Kidney (tissue), 14 donors: ENCODE results near the gene CDH9. TPM values are rescaled to one million over a fixed set of nuclear protein-coding genes. Genes with fewer than 3 reads are reported as not detected.
"Not testable (repeated sequence)": the region's sequence is repeated elsewhere in the genome, so short reads cannot be mapped to it uniquely, and the experiment has no call there.

ENCODE experiments used
- DNase-seq, 5 donors: peaks; one replicate each; pipeline ENCODE4 v3.0.0-alpha.2; 2013 to 2020
- FAIRE-seq: peaks from 2 replicates; lab custom pipeline; 2012; peaks lifted over from hg19 to GRCh38; lab: Jason Lieb, UNC
- H3K27ac ChIP-seq, 2 donors: one replicate each; pipeline ENCODE4 v1.7.0; 2013; ENCODE audit warnings: low read depth in 2 of 2, low read length in 2 of 2, inconsistent platforms in 1 of 2
- H3K27me3 ChIP-seq: one replicate; pipeline ENCODE4 v1.7.1; 2013; ENCODE audit warnings: low read length, inconsistent platforms; ENCODE audit not compliant: control insufficient read depth, insufficient read depth
- H3K36me3 ChIP-seq, 3 donors: one replicate each; pipeline versions ENCODE4 v1.7.0 to v1.7.1; 2013; ENCODE audit warnings: low read length in 3 of 3, control low read depth in 1 of 3, inconsistent platforms in 1 of 3; ENCODE audit not compliant: insufficient read depth in 3 of 3, control insufficient read depth in 2 of 3
- H3K4me1 ChIP-seq, 3 donors: one replicate each; pipeline versions ENCODE4 v1.7.0 to v1.7.1; 2013; ENCODE audit warnings: low read length in 3 of 3, inconsistent platforms in 1 of 3, low read depth in 1 of 3; ENCODE audit not compliant: control insufficient read depth in 2 of 3, insufficient read depth in 2 of 3
- H3K4me3 ChIP-seq, 3 donors: one replicate each; pipeline versions ENCODE4 v1.7.0 to v1.8.1; 2013; ENCODE audit warnings: low read length in 3 of 3, control low read depth in 1 of 3, inconsistent platforms in 1 of 3
- H3K9ac ChIP-seq, 3 donors: one replicate each; pipeline versions ENCODE4 v1.7.0 to v1.7.1; 2013; ENCODE audit warnings: low read length in 3 of 3, control low read depth in 1 of 3, inconsistent platforms in 1 of 3
- H3K9me3 ChIP-seq, 3 donors: one replicate each; pipeline versions ENCODE4 v1.7.0 to v1.7.1; 2013; ENCODE audit warnings: low read length in 3 of 3, control low read depth in 1 of 3, inconsistent platforms in 1 of 3; ENCODE audit not compliant: control insufficient read depth in 2 of 3, insufficient read depth in 1 of 3
- intact Hi-C: fragments of 100-400 bp; cut with DNase I; formaldehyde crosslinking; loops from one replicate; pipeline ENCODE4 v1.11.1; 2022
- polyA plus RNA-seq: library from polyadenylated mRNA; stranded (reverse); fragments of 350-450 nt; fragmentation: Illumina TruSeq; extraction: RNeasy Lipid Tissue Mini Kit (QIAGEN cat#74804); gene quantifications from one replicate; pipeline ENCODE4 v1.2.3, GENCODE V29; 2014; ENCODE audit warnings: low read depth, low replicate concordance; ENCODE audit not compliant: insufficient read depth
- total RNA-seq: library from RNA; stranded (reverse); fragmentation: NEBNext Ultra II Directional; extraction: Animal tissue kit (Norgen Biotek cat#: 25700); gene quantifications from one replicate; pipeline ENCODE4 v1.2.1, GENCODE V29; 2021
- TF ChIP-seq, protein P1 (sequence below): IDR thresholded peaks from 3 replicates; pipeline ENCODE4 v1.5.1; 2012; ENCODE audit warnings: mild to moderate bottlenecking, moderate library complexity, borderline replicate concordance; ENCODE audit not compliant: insufficient read depth; ENCODE audit errors: extremely low read depth
- donor health status: control.
- donor health status: control.
- donor health status: control.
- donor health status: control.
- donor health status: control.
- donor health status: DM: yes; HTN: yes; CAD: no.
- donor health status: Normal renal cell carcinoma (clear cell type).

The CDH9 gene
- total and polyA plus RNA-seq, 2 donors from 2014 or later, result 1.7 to 2.1 TPM

DNA sequence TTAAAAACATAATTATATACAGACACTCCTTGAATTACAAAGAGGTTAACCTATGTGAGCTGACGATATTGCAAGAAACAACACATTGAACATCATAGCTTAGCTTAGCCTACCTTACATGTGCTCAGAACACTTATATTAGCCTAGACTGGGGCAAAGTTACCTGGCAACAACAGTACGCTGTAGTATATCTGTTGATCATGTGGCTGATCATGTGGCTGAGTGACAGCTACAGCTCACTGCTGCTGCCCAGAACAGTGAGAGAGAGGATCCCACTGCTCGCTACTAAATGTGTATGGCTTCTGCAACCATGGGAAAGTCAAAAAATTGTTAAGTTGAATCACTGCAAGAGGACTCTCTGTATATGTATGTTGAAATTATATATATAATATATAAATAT lies 169.9 kb downstream of the CDH9 start:
- Histone ChIP-seq H3K36me3 (no peaks in the 10 kb centered on the region), H3K4me3 (no peak overlapping the region), H3K9me3 (no peaks in the 10 kb centered on the region), H3K27ac (no peak overlapping the region), H3K27me3 (no peaks in the 10 kb centered on the region), H3K9ac (no peak overlapping the region), H3K4me1 (no peaks in the 10 kb centered on the region)
- intact Hi-C loops, result no loop called here
- DNase-seq, result no peak
- FAIRE-seq, result no peak
- TF ChIP-seq, protein P1, sequence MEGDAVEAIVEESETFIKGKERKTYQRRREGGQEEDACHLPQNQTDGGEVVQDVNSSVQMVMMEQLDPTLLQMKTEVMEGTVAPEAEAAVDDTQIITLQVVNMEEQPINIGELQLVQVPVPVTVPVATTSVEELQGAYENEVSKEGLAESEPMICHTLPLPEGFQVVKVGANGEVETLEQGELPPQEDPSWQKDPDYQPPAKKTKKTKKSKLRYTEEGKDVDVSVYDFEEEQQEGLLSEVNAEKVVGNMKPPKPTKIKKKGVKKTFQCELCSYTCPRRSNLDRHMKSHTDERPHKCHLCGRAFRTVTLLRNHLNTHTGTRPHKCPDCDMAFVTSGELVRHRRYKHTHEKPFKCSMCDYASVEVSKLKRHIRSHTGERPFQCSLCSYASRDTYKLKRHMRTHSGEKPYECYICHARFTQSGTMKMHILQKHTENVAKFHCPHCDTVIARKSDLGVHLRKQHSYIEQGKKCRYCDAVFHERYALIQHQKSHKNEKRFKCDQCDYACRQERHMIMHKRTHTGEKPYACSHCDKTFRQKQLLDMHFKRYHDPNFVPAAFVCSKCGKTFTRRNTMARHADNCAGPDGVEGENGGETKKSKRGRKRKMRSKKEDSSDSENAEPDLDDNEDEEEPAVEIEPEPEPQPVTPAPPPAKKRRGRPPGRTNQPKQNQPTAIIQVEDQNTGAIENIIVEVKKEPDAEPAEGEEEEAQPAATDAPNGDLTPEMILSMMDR, result no peak

GRCh38 chr5:26864061-26864460 lies 174.3 kb downstream of the CDH9 start:
- FAIRE-seq (no peak), DNase-seq (no peak)
- Histone ChIP-seq H3K27ac (no peak overlapping the region), H3K4me3 (no peak overlapping the region), H3K9me3 (no peaks in the 10 kb centered on the region), H3K27me3 (no peaks in the 10 kb centered on the region), H3K9ac (no peak overlapping the region), H3K4me1 (no peaks in the 10 kb centered on the region), H3K36me3 (no peaks in the 10 kb centered on the region)
- intact Hi-C loops, result no loop called here
- TF ChIP-seq, protein P1, result no peak

DNA sequence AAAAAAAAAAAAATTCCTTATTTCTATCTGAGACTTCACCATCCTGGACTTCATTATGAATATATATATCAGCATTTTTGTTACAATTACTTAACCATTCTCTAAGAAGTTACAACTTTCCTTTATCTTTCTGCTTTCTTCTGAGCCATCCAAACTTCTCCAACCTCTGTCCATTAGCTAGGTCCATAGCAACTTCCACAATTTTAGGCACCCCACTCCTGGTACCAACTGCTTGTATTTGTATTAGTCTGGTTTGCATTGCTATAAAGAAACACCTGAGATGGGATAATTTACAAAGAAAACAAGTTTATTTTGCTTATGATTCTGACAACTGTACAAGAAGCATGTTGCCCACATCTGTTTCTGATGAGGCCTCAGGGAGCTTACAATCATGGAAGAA lies 182.1 kb downstream of the CDH9 start:
- FAIRE-seq, result no peak
- H3K36me3 ChIP-seq, result no peaks in the 10 kb centered on the region
- TF ChIP-seq, protein P1, result no peak

GRCh38 chr5:26852450-26852849 lies 185.9 kb downstream of the CDH9 start:
- H3K9ac ChIP-seq, H3K4me1 ChIP-seq, H3K27me3 ChIP-seq, H3K4me3 ChIP-seq, intact Hi-C loops, H3K36me3 ChIP-seq, H3K9me3 ChIP-seq, FAIRE-seq, H3K27ac ChIP-seq: not testable (repeated sequence)
- DNase-seq, result peak in 1 of 5 donors; percentile 14

More for the DNA sequence above, 182.1 kb downstream of the CDH9 start:
- no peak overlapping the region for H3K27ac ChIP-seq
- intact Hi-C loops, result no loop called here
- H3K4me3 ChIP-seq, result no peak overlapping the region
- no peaks in the 10 kb centered on the region for H3K27me3 ChIP-seq
- peaks cover 0 to 3% (median 2%) of the 10 kb centered on the region in 3 donors for H3K9me3 ChIP-seq
- no peaks in the 10 kb centered on the region for H3K4me1 ChIP-seq
- DNase-seq, result no peak
- no peak overlapping the region for H3K9ac ChIP-seq
